Metanephros (tissue), 2 donors: ENCODE data around the gene ZNF230. TPM values are rescaled to one million over a fixed set of nuclear protein-coding genes. Genes with fewer than 3 reads are reported as not detected.

Experiments
- small RNA-seq: library from RNA; depleted of rRNA; stranded (forward); fragments of <200 nt; gene quantifications from one replicate; pipeline ENCODE3, GENCODE V24; 2014; ENCODE audit warnings: low replicate concordance
- total RNA-seq: library from RNA; depleted of rRNA; stranded (reverse); fragments of >200 nt; gene quantifications from one replicate; pipeline ENCODE4 v1.2.3, GENCODE V29; 2014

ZNF230 gene
- 6.0 TPM for total RNA-seq

DNA sequence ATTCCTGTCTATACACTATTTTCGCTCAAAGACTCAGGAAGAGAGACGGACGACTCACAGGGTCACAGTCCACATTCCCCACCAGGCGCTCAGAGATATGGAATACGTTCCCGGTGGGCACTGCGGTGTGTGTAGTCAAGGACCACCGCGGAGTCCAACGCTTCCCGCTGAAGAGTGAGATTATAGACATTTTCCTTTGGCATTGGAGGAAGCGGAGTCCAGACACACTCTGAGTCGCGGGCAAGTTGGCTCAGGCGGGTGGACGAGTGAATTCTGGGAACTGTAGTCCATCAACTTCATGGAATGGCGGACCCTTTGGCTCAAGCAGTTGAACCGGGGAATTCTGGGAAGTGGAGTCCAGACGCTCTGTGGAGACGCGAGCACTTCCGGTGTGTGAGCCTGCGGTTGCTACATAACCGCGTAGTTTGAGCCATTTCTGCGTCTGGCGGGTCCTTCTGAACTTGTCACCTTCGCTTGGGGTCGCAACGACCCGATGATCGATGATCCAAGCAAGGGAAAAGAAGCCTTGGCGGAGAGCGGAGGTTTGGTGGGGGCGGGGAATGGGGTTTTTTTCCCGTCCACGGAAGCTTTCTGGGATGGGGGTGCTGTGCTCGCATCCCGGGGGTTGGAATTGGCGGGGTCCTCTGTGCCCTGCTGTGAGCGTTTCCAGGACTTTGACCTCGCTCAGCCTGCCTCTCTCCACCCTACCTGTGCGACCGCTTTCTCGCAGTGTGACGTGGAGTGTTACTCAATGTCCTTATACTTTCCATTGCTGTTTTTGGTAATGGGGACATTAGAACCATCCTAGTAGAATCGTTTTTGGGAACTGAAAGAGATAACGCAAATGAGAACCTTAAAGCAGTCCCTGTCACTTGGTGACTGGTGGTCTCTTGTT lies at the start of gene ZNF230:
Gene ZNF230 (plus strand): TSS at position 392 of the 895 bp plus-strand sequence. CDS start 4,122 bp downstream, outside the sequence.

DNA sequence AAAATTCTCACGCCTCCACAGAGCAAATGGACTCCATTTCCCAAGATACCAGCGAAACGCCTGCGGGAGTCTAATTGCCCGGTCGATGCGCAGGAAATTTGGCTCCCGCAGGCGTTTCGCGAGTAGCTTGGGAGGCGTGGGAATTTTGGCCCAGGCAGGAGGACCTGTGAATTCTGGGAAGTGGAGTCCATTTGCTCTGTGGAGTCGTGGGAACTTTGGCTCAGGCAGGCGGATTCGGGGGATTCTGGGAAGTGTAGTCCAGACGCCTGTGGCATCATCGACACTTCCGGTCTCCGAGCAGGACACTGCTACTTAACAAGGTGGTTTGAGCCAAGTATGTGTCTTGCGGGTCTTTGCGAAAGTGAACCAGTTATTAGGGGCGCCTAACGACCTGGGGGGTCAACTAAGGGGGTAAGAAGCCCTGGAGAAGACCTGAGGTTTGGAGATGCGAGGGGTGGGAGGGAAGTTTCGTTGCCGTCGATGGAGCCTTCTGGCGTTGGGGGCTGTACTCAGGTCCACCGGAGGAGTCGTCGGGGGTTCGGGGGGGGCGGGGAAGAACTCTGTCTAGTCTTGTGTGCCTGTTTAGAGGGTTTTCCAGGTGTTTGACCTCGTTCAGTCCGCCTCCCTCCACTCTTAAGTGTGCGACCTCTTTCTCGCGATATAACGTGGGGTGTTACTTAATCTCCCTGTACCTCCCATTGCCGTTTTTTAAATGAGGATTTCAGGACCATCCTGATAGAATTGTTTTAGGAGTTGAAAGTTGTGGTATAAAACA lies 18.7 kb upstream of the ZNF230 start, which contains the start of gene ZNF155:
Gene ZNF155 (plus strand): TSS at position 277 of the 775 bp plus-strand sequence. CDS start 4,356 bp downstream, outside the sequence.

GRCh38 chr19:44025217-44025936 lies 22.6 kb downstream of the ZNF230 start, which contains the start of gene ZNF222:
ZNF222 (plus strand) TSS chr19:44025379; CDS start chr19:44025437, 58 bp downstream.

DNA sequence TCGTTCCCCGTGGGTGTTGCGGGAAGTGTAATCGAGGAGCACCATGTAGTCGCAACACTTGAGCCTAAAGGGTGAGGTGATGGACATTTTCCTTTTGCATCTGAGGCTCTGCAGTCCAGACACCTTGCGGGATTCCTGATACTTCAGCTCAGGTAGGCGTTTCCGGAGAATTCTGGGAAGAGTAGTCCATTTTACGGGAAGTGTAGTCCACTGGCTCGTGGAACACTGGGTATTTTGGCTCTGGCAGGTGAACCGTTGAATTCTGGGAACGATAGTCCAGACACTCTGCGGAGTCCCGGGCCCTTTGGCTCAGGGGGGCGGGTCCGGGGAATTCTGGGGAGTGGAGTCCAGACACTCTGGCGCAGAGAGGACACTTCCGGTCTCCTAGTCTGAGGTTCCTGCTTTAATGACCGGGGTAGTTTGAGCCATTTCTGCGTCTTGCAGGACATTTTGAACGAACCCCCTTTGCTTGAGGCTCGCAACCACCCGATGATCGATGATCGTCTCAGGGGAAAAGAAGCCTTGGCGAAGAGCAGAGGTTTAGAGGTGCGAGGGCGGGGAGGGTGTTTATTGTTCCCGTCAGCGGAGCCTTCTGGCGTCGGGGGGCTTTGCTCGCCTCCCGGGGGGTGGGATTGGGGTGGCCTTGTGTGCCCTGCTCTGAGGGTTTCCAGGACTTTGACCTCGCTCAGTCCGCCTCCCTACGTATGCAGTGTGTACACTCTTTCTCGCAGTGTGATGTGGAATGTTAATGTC lies 49.1 kb downstream of the ZNF230 start, which contains the start of gene ZNF223:
Gene ZNF223 (plus strand): TSS at position 387 of the 753 bp plus-strand sequence. CDS start 3,141 bp downstream, outside the sequence.

Small RNAs within 50 kb of the gene (small RNA-seq; reads per million reads assigned to genes)
- not detected for gene AC006213.5

Other genes starting within 250 kb of the ZNF230 start
- gene SMG9, start 248.0 kb upstream of the ZNF230 start, total RNA-seq: 23.2 TPM
- 3.7 TPM for gene KCNN4, start 222.0 kb upstream of the ZNF230 start, total RNA-seq
- 0.99 TPM for gene LYPD5, start 200.5 kb upstream of the ZNF230 start, total RNA-seq
- gene ZNF283, start 175.6 kb upstream of the ZNF230 start, total RNA-seq: 26.7 TPM
- gene ZNF404, start 119.0 kb upstream of the ZNF230 start, total RNA-seq: 2.9 TPM
- 19.3 TPM for gene ZNF45, start 67.7 kb upstream of the ZNF230 start, total RNA-seq
- gene ZNF221, start 51.7 kb upstream of the ZNF230 start, total RNA-seq: 11.6 TPM
- gene ZNF155, start 18.8 kb upstream of the ZNF230 start, total RNA-seq: 11.1 TPM
- 3.3 TPM for gene ZNF222, start 22.4 kb downstream of the ZNF230 start, total RNA-seq
- gene ZNF223, start 49.1 kb downstream of the ZNF230 start, total RNA-seq: 8.3 TPM
- 3.7 TPM for gene ZNF284, start 69.2 kb downstream of the ZNF230 start, total RNA-seq
- gene ZNF224, start 91.4 kb downstream of the ZNF230 start, total RNA-seq: 45.6 TPM
- 8.2 TPM for gene ZNF225, start 110.4 kb downstream of the ZNF230 start, total RNA-seq
- gene ZNF234, start 138.6 kb downstream of the ZNF230 start, total RNA-seq: 13.7 TPM
- gene ZNF226, start 162.1 kb downstream of the ZNF230 start, total RNA-seq: 23.0 TPM
- 28.1 TPM for gene ZNF227, start 209.6 kb downstream of the ZNF230 start, total RNA-seq